ENCODE measurements around the gene FRMPD4.

The FRMPD4 gene

GRCh38 chrX:12425496-12425895, 287.2 kb downstream of the FRMPD4 start:
- no peaks in the 10 kb centered on the region for H3K4me1 ChIP-seq (ENCODE audit: control insufficient read depth, insufficient read depth, low read length)
- H3K27me3 ChIP-seq (ENCODE audit: control insufficient read depth, insufficient read depth, low read length), result no peaks in the 10 kb centered on the region
- H3K36me3 ChIP-seq (ENCODE audit: control insufficient read depth, insufficient read depth, low read length), result no peaks in the 10 kb centered on the region
- H3K9ac ChIP-seq (ENCODE audit: low read length), result no peak overlapping the region
- H3K4me3 ChIP-seq (ENCODE audit: low read length), result no peak overlapping the region
- no peaks in the 10 kb centered on the region for H3K9me3 ChIP-seq (ENCODE audit: control insufficient read depth, low read length)

GRCh38 chrX:12426420-12426819, 288.1 kb downstream of the FRMPD4 start:
- H3K27me3 ChIP-seq (ENCODE audit: control insufficient read depth, insufficient read depth, low read length), result no peaks in the 10 kb centered on the region
- H3K36me3 ChIP-seq (ENCODE audit: control insufficient read depth, insufficient read depth, low read length), result no peaks in the 10 kb centered on the region
- no peak overlapping the region for H3K4me3 ChIP-seq (ENCODE audit: low read length)
- no peak overlapping the region for H3K9ac ChIP-seq (ENCODE audit: low read length)
- H3K9me3 ChIP-seq (ENCODE audit: control insufficient read depth, low read length), result no peaks in the 10 kb centered on the region
- H3K4me1 ChIP-seq (ENCODE audit: control insufficient read depth, insufficient read depth, low read length), result no peaks in the 10 kb centered on the region

- H3K36me3 ChIP-seq (ENCODE audit: control insufficient read depth, insufficient read depth, low read length), result no peaks in the 10 kb centered on the region
- no peaks in the 10 kb centered on the region for H3K4me1 ChIP-seq (ENCODE audit: control insufficient read depth, insufficient read depth, low read length)
- H3K9me3 ChIP-seq (ENCODE audit: control insufficient read depth, low read length), result no peaks in the 10 kb centered on the region
- H3K9ac ChIP-seq (ENCODE audit: low read length), result no peak overlapping the region
- H3K4me3 ChIP-seq (ENCODE audit: low read length), result no peak overlapping the region
- H3K27me3 ChIP-seq (ENCODE audit: control insufficient read depth, insufficient read depth, low read length), result no peaks in the 10 kb centered on the region
These were observed 296.2 kb downstream of the FRMPD4 start for GRCh38 chrX:12434493-12434892.

- Histone ChIP-seq H3K4me3 (ENCODE audit: low read length) (no peak overlapping the region), H3K36me3 (ENCODE audit: control insufficient read depth, insufficient read depth, low read length) (no peaks in the 10 kb centered on the region), H3K9ac (ENCODE audit: low read length) (no peak overlapping the region), H3K27me3 (ENCODE audit: control insufficient read depth, insufficient read depth, low read length) (no peaks in the 10 kb centered on the region), H3K9me3 (ENCODE audit: control insufficient read depth, low read length) (no peaks in the 10 kb centered on the region), H3K4me1 (ENCODE audit: control insufficient read depth, insufficient read depth, low read length) (no peaks in the 10 kb centered on the region)
These were observed 301.1 kb downstream of the FRMPD4 start for GRCh38 chrX:12439416-12439815.

- Histone ChIP-seq H3K4me1 (ENCODE audit: control insufficient read depth, insufficient read depth, low read length) (no peaks in the 10 kb centered on the region), H3K9ac (ENCODE audit: low read length) (no peak overlapping the region), H3K36me3 (ENCODE audit: control insufficient read depth, insufficient read depth, low read length) (no peaks in the 10 kb centered on the region), H3K27me3 (ENCODE audit: control insufficient read depth, insufficient read depth, low read length) (no peaks in the 10 kb centered on the region), H3K4me3 (ENCODE audit: low read length) (no peak overlapping the region), H3K9me3 (ENCODE audit: control insufficient read depth, low read length) (no peaks in the 10 kb centered on the region)
These were observed 302.0 kb downstream of the FRMPD4 start for GRCh38 chrX:12440246-12440645.

- Histone ChIP-seq H3K36me3 (ENCODE audit: control insufficient read depth, insufficient read depth, low read length) (no peaks in the 10 kb centered on the region), H3K9ac (ENCODE audit: low read length) (no peak overlapping the region), H3K9me3 (ENCODE audit: control insufficient read depth, low read length) (no peaks in the 10 kb centered on the region), H3K27me3 (ENCODE audit: control insufficient read depth, insufficient read depth, low read length) (no peaks in the 10 kb centered on the region), H3K4me1 (ENCODE audit: control insufficient read depth, insufficient read depth, low read length) (no peaks in the 10 kb centered on the region), H3K4me3 (ENCODE audit: low read length) (no peak overlapping the region)
These were observed 303.3 kb downstream of the FRMPD4 start for GRCh38 chrX:12441381-12442128.

- Histone ChIP-seq H3K27me3 (ENCODE audit: control insufficient read depth, insufficient read depth, low read length) (no peaks in the 10 kb centered on the region), H3K9ac (ENCODE audit: low read length) (no peak overlapping the region), H3K9me3 (ENCODE audit: control insufficient read depth, low read length) (no peaks in the 10 kb centered on the region), H3K36me3 (ENCODE audit: control insufficient read depth, insufficient read depth, low read length) (no peaks in the 10 kb centered on the region), H3K4me3 (ENCODE audit: low read length) (no peak overlapping the region), H3K4me1 (ENCODE audit: control insufficient read depth, insufficient read depth, low read length) (no peaks in the 10 kb centered on the region)
These were observed 305.3 kb downstream of the FRMPD4 start for GRCh38 chrX:12443534-12444098.

- Histone ChIP-seq H3K4me3 (ENCODE audit: low read length) (no peak overlapping the region), H3K9ac (ENCODE audit: low read length) (no peak overlapping the region), H3K36me3 (ENCODE audit: control insufficient read depth, insufficient read depth, low read length) (no peaks in the 10 kb centered on the region), H3K9me3 (ENCODE audit: control insufficient read depth, low read length) (no peaks in the 10 kb centered on the region), H3K27me3 (ENCODE audit: control insufficient read depth, insufficient read depth, low read length) (no peaks in the 10 kb centered on the region), H3K4me1 (ENCODE audit: control insufficient read depth, insufficient read depth, low read length) (no peaks in the 10 kb centered on the region)
These were observed 308.2 kb downstream of the FRMPD4 start for GRCh38 chrX:12446342-12447075.

GRCh38 chrX:12447448-12448064, 309.3 kb downstream of the FRMPD4 start:
- Histone ChIP-seq H3K27me3 (ENCODE audit: control insufficient read depth, insufficient read depth, low read length) (no peaks in the 10 kb centered on the region), H3K9me3 (ENCODE audit: control insufficient read depth, low read length) (no peaks in the 10 kb centered on the region), H3K9ac (ENCODE audit: low read length) (no peak overlapping the region)

GRCh38 chrX:12452268-12452667, 314.0 kb downstream of the FRMPD4 start:
- no peak overlapping the region for H3K9ac ChIP-seq (ENCODE audit: low read length)
- H3K4me3 ChIP-seq (ENCODE audit: low read length), result no peak overlapping the region
- H3K9me3 ChIP-seq (ENCODE audit: control insufficient read depth, low read length), result no peaks in the 10 kb centered on the region
- H3K4me1 ChIP-seq (ENCODE audit: control insufficient read depth, insufficient read depth, low read length), result no peaks in the 10 kb centered on the region
- no peaks in the 10 kb centered on the region for H3K27me3 ChIP-seq (ENCODE audit: control insufficient read depth, insufficient read depth, low read length)
- no peaks in the 10 kb centered on the region for H3K36me3 ChIP-seq (ENCODE audit: control insufficient read depth, insufficient read depth, low read length)

More at GRCh38 chrX:12447448-12448064, 309.3 kb downstream of the FRMPD4 start:
- Histone ChIP-seq H3K4me1 (ENCODE audit: control insufficient read depth, insufficient read depth, low read length) (no peaks in the 10 kb centered on the region), H3K36me3 (ENCODE audit: control insufficient read depth, insufficient read depth, low read length) (no peaks in the 10 kb centered on the region), H3K4me3 (ENCODE audit: low read length) (no peak overlapping the region)

- Histone ChIP-seq H3K27me3 (ENCODE audit: control insufficient read depth, insufficient read depth, low read length) (no peaks in the 10 kb centered on the region), H3K9me3 (ENCODE audit: control insufficient read depth, low read length) (no peaks in the 10 kb centered on the region), H3K4me1 (ENCODE audit: control insufficient read depth, insufficient read depth, low read length) (no peaks in the 10 kb centered on the region), H3K9ac (ENCODE audit: low read length) (no peak overlapping the region), H3K4me3 (ENCODE audit: low read length) (no peak overlapping the region), H3K36me3 (ENCODE audit: control insufficient read depth, insufficient read depth, low read length) (no peaks in the 10 kb centered on the region)
These were observed 322.7 kb downstream of the FRMPD4 start for GRCh38 chrX:12460929-12461328.

- no peak overlapping the region for H3K4me3 ChIP-seq (ENCODE audit: low read length)
- H3K9me3 ChIP-seq (ENCODE audit: control insufficient read depth, low read length), result no peaks in the 10 kb centered on the region
- no peak overlapping the region for H3K9ac ChIP-seq (ENCODE audit: low read length)
- H3K36me3 ChIP-seq (ENCODE audit: control insufficient read depth, insufficient read depth, low read length), result no peaks in the 10 kb centered on the region
- H3K4me1 ChIP-seq (ENCODE audit: control insufficient read depth, insufficient read depth, low read length), result no peaks in the 10 kb centered on the region
- no peaks in the 10 kb centered on the region for H3K27me3 ChIP-seq (ENCODE audit: control insufficient read depth, insufficient read depth, low read length)
These were observed 324.8 kb downstream of the FRMPD4 start for GRCh38 chrX:12463052-12463451.
